Activated T-cell treated with anti-CD3 and anti-CD28 coated beads, Interleukin-2, amount 50 U/mL, for 4 hours (primary cell): Measurements from ENCODE around the gene DNAI2. TPM values are rescaled to one million over a fixed set of nuclear protein-coding genes. Genes with fewer than 3 reads are reported as not detected.

ENCODE experiments used
- ATAC-seq, 2 donors: fragments of 200-7000 bp; cut with Tn5 transposase; one replicate each; pipeline ENCODE4 v1.10.0; 2021
- DNase-seq: peaks from one replicate; pipeline ENCODE4 v3.0.0-alpha.2; 2020
- H3K27me3 Mint-ChIP-seq: one replicate; pipeline ENCODE4 v1.8.0; 2021; ENCODE audit warnings: low read depth, mixed read lengths
- H3K36me3 Mint-ChIP-seq: one replicate; pipeline ENCODE4 v1.8.0; 2022; ENCODE audit warnings: mixed read lengths; ENCODE audit not compliant: insufficient read depth
- H3K4me1 Mint-ChIP-seq: one replicate; pipeline ENCODE4 v1.8.0; 2021; ENCODE audit warnings: low read depth, mixed read lengths
- H3K4me3 Mint-ChIP-seq: one replicate; pipeline ENCODE4 v1.8.0; 2021; ENCODE audit warnings: mild to moderate bottlenecking, moderate library complexity, mixed read lengths
- H3K9me3 Mint-ChIP-seq: one replicate; pipeline ENCODE4 v1.8.0; 2021; ENCODE audit warnings: mixed read lengths
- total RNA-seq, 3 donors: library from RNA; stranded (reverse); gene quantifications; one replicate each; pipeline ENCODE4 v1.2.1, GENCODE V29; 2021

DNAI2 gene
- total RNA-seq, 3 donors from 2014 or later, result not detected

DNA sequence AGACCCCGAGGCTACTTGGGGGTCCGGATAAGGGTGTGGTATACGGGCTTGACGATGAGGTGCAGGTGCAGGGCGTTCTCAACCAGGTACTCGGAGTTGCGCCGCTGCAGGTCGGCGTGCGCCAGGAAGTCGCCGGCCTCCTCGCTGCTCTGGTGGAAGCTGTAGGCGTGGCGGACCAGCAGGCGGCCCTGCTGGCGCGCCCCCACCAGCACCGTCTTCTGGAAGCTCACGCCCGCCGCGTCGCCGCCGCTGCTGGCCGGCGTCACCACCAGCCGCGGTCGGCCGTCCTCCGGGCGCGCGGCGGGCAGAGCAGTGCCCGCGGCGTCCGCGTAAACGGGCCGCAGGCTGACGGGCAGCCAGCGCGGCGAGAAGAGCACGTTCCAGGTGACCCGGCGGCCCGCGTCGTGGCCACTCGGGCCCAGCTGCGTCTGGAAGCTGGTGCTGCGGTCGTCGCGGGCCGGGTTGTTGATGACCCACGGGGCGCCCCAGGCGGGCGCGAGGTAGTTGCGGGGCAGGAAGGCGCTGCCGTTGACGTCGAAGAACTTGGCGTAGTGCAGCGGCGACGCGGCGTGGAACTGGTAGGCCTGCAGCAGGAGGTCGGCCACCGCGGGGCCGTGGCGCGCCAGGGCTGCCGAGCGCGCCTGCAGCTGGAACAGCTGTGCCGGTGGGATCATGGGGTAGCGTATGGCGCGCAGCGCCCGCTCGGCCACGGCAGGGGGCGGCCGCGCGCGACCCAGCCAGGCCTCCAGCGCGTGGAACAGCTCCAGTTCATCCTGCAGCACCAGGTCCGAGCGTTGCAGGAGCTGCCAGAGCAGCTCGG is 82.8 kb downstream of the DNAI2 start:
- H3K36me3 Mint-ChIP-seq, result no peaks in the 10 kb centered on the region
- H3K4me1 Mint-ChIP-seq, result peaks cover 10% of the 10 kb centered on the region
- no peak overlapping the region for H3K4me3 Mint-ChIP-seq
- DNase-seq (no peak), ATAC-seq (peak; percentile 37 to 39)
- H3K9me3 Mint-ChIP-seq, result no peaks in the 10 kb centered on the region
- H3K27me3 Mint-ChIP-seq, result peaks cover 72% of the 10 kb centered on the region

DNA sequence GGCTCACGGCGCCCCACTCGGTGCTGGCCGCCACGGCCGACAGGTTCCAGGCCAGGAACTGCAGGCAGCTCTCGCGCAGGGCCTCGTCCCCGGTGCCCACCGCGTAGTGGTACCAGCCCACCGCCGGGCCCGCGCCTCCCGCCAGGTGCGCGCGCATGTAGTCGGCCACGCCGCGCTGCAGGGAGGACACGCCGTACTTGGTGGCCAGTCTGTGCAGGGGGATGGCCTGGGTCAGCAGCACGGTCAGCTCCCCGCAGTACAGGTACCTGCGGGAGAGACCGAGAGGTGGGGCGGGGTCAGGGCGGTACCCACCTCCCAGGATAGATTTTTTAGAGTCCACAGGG is 83.4 kb downstream of the DNAI2 start:
- H3K4me3 Mint-ChIP-seq, result no peak overlapping the region

DNA sequence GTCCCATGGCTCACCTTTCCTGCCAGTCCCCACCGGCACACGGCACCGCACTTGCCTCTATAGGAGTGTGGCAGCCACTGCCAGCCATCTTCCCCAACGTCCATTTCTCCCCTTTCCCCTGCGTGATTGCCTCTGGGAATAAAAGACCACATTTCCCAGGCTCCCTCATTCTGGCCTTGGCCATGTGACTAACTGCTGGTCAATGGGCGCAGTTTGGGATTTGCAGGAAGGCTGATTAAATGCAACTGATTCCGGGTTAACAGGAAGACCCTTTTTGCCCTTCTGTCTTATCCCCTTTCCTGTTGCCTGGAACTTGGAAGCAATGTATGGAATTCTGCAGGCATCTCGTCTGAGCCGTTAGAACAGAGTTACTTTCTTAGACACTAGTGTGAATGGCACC is 84.7 kb downstream of the DNAI2 start:
- Mint-ChIP-seq H3K9me3 (no peaks in the 10 kb centered on the region), H3K27me3 (peaks cover 66% of the 10 kb centered on the region), H3K4me3 (no peak overlapping the region), H3K36me3 (no peaks in the 10 kb centered on the region), H3K4me1 (peaks cover 9% of the 10 kb centered on the region)
- ATAC-seq (no peak), DNase-seq (no peak)

More for the DNA sequence above, 83.4 kb downstream of the DNAI2 start:
- Mint-ChIP-seq H3K27me3 (peaks cover 74% of the 10 kb centered on the region), H3K4me1 (peaks cover 10% of the 10 kb centered on the region), H3K36me3 (no peaks in the 10 kb centered on the region), H3K9me3 (no peaks in the 10 kb centered on the region)
- ATAC-seq (no peak), DNase-seq (no peak)

DNA sequence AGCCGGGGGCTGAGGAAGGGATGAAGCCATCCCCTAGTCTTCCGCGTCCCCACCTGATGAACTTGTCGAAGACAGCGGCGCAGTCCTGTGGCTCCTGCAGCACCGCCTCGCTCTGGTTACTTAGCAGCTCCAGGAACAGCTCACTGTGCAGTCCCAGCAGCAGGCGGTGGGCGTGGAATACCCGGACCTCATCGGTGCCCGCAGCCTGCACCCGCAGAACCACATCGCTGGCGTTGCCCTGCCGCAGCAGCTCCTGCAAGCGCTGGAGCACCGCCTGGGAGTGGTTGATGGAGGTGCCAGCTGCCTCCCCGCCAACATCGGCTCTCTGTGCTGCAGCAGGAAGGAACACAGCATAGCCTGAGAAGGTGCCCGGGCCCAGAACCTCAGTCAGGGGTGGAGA is 85.9 kb downstream of the DNAI2 start:
- Mint-ChIP-seq H3K9me3 (no peaks in the 10 kb centered on the region), H3K4me1 (peaks cover 4% of the 10 kb centered on the region), H3K27me3 (peaks cover 54% of the 10 kb centered on the region), H3K4me3 (no peak overlapping the region), H3K36me3 (no peaks in the 10 kb centered on the region)
- DNase-seq, result no peak
- no peak for ATAC-seq

DNA sequence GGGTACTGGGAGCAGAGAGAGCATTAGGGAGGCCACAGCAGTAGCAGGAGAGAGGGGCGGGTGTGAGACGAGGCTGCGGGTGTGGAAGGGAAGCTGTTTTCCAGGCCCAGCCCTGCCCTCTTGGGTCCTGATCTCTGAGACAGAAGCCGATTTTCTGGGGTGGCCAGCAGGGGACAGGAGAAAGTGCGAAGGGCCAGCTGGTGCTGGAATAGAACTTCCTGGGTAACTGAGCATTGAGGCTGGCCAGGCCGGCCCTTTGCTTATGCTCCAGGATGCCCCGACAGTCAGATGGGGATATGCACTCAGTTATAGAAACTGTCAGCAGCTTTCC is 86.8 kb downstream of the DNAI2 start:
- ATAC-seq (no peak), DNase-seq (no peak)
- Mint-ChIP-seq H3K9me3 (no peaks in the 10 kb centered on the region), H3K4me1 (peaks cover 4% of the 10 kb centered on the region), H3K36me3 (no peaks in the 10 kb centered on the region), H3K4me3 (no peak overlapping the region), H3K27me3 (peaks cover 46% of the 10 kb centered on the region)

DNA sequence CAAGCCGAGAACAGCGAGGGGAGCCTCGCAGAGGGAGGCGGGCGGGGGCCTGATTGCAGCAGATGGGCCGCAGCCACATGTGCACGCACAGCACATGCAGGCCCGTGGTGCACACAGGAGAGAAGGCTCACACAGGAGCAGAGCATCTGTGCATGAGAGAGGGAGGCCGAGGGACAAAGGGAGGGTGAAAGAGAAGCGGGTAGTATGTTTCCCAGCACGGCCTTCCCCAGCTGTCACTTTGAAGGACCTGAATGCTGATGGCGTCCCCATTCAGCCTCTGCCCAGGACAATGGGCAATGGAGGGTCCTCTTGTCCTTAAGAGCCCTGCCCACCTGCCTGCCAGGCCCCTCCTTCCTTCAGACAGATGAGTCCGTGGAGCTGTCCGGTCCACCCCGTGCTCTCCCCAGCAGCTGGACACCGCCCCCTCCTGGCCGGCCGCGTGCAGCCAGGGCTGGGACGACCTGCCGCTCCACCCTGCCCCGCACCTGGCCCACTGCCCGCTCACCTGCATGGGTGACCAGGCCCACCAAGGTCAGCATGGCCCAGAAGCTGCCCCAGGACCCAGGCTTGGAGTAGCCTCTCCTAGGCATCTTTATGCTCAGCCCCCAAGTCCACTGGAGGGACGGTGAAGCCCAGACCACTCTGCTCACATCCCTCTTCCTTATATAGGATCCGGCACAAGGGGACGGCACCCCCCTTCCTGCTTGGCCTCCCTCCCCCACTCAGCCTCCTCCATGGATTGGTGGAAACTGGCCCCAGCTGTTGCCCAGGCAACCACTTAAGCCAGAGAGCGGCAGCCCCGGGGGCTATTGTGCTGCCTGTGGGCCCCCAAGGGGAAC is 87.4 kb downstream of the DNAI2 start, which contains the start of gene BTBD17:
BTBD17 (minus strand) TSS at position 639 of the 839 bp plus-strand sequence; CDS start at position 590, 49 bp downstream.
- DNase-seq (peak; percentile 17), ATAC-seq (peak; percentile 55 to 61)
- H3K36me3 Mint-ChIP-seq, result no peaks in the 10 kb centered on the region
- H3K4me1 Mint-ChIP-seq, result peaks cover 4% of the 10 kb centered on the region
- H3K9me3 Mint-ChIP-seq, result no peaks in the 10 kb centered on the region
- no peak within 1 kb of the TSS for H3K4me3 Mint-ChIP-seq
- peaks cover 40% of the 10 kb centered on the region for H3K27me3 Mint-ChIP-seq

DNA sequence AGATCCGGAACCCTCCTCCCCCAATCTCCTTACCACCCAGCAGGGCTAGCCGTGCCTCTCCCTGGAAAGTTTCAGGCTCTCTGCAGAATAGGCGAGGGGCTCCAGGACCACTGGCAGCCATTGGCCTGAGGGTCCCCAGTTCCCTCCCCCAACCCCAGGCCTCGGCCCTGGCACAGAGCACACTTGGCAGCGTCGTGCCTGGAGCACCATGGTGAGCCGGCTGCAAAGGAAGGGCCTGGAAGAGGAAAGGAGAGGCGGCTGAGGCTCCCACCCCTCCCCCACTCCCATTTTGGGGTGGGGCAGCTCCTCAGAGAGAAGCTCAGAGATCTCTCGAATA is 88.0 kb downstream of the DNAI2 start:
- peaks cover 4% of the 10 kb centered on the region for H3K4me1 Mint-ChIP-seq
- DNase-seq (no peak), ATAC-seq (no peak)
- no peaks in the 10 kb centered on the region for H3K9me3 Mint-ChIP-seq
- H3K4me3 Mint-ChIP-seq, result no peak overlapping the region
- H3K36me3 Mint-ChIP-seq, result no peaks in the 10 kb centered on the region
- H3K27me3 Mint-ChIP-seq, result peaks cover 39% of the 10 kb centered on the region

DNA sequence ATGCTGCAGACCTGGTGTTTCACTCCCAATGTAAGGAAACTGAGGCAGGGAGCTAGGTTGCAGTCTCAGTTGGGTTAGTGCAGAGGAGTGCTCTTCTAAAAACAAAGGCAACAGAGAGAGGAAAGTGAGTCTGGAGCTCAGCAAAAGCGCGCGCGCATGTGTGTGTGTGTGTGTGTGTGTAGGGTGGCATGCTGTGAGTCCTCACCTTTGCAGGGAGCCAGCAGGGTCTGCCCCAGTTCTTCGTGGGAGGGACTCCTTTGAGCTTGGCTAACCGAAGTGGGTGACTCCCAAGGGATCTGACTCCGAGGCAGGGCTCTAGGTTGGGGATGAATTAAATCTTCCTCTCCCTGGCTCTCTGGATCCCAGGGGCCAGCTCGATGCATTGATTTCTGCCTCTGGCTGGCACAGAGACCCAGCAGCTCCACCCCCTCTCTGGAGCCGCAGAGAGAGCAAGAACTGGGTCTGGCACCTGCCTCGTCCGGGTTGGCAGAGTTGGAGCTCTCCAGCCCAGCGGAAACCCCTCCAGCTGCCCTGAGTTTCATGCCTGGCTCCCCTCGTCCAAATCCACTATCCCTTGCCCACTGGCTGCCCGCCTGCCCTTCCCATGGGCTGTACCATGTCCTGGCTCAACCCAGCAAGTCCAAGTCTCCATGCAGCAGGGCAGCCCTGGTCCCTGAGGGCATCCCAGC is 88.9 kb downstream of the DNAI2 start:
- ATAC-seq (no peak), DNase-seq (no peak)
- Mint-ChIP-seq H3K36me3 (no peaks in the 10 kb centered on the region), H3K27me3 (peaks cover 34% of the 10 kb centered on the region), H3K4me1 (peaks cover 2% of the 10 kb centered on the region), H3K9me3 (no peaks in the 10 kb centered on the region), H3K4me3 (no peak overlapping the region)

Other genes starting within 250 kb of the DNAI2 start
- gene RPL38, start 70.6 kb upstream of the DNAI2 start, total RNA-seq, result 1,000 to 10,000 TPM; 1,282 to 1,442 (median 1,420) TPM
- 1 to 10 TPM; 2.0 to 4.5 (median 3.5) TPM for gene TTYH2, start 60.7 kb upstream of the DNAI2 start, total RNA-seq
- gene KIF19, start 52.0 kb downstream of the DNAI2 start, total RNA-seq, result not detected
- gene BTBD17, start 87.6 kb downstream of the DNAI2 start, total RNA-seq, result not detected
- gene GPR142, start 93.3 kb downstream of the DNAI2 start, total RNA-seq, result not detected
- gene GPRC5C, start 157.9 kb downstream of the DNAI2 start, total RNA-seq, result under 1 TPM; 0.49 to 0.76 (median 0.63) TPM
- gene CD300A, start 192.4 kb downstream of the DNAI2 start, total RNA-seq, result 1 to 10 TPM; 1.3 to 2.6 (median 2.1) TPM